Measurements from ENCODE around the gene CTNNBL1.

- TF ChIP-seq EZH2 (IDR thresholded peaks at IDR 0.05), result no peak
- TF ChIP-seq POLR2AphosphoS5 (IDR thresholded peaks at IDR 0.05; ENCODE audit: borderline replicate concordance, low read depth, low read length), result no peak
These were observed 8.7 kb downstream of the CTNNBL1 start for GRCh38 chr20:37702403-37703034.
